Effector memory CD4-positive, alpha-beta T cell (primary cell): ENCODE data around the gene PRRC2B.
"Not testable (repeated sequence)": the region's sequence is repeated elsewhere in the genome, so short reads cannot be mapped to it uniquely, and the experiment has no call there.

Source experiments
- DNase-seq, 3 donors: peaks; one replicate each; pipeline ENCODE4 v3.0.0-alpha.2; 2020
- H3K27ac ChIP-seq: 2 replicates; pipeline ENCODE4 v1.7.0; 2013; ENCODE audit warnings: mild to moderate bottlenecking, low read length, moderate library complexity; ENCODE audit not compliant: insufficient read depth, poor library complexity, severe bottlenecking
- H3K27me3 ChIP-seq: replicated peaks from 2 replicates; pipeline ENCODE4 v1.7.0; 2013; ENCODE audit warnings: mild to moderate bottlenecking, low read length; ENCODE audit not compliant: insufficient read depth, control insufficient read depth, poor library complexity, severe bottlenecking
- H3K36me3 ChIP-seq: 2 replicates; pipeline ENCODE4 v1.7.0; 2013; ENCODE audit warnings: mild to moderate bottlenecking, low read length, moderate library complexity; ENCODE audit not compliant: control insufficient read depth, insufficient read depth
- H3K4me1 ChIP-seq: 2 replicates; pipeline ENCODE4 v1.7.0; 2013; ENCODE audit warnings: low read length, mild to moderate bottlenecking; ENCODE audit not compliant: control insufficient read depth, insufficient read depth, poor library complexity, severe bottlenecking
- H3K4me3 ChIP-seq: 2 replicates; pipeline ENCODE4 v1.7.0; 2013; ENCODE audit warnings: low read length, low read depth, mild to moderate bottlenecking; ENCODE audit not compliant: insufficient read depth, poor library complexity, severe bottlenecking
- H3K9me3 ChIP-seq: 2 replicates; pipeline ENCODE4 v1.7.0; 2013; ENCODE audit warnings: mild to moderate bottlenecking, low read length, moderate library complexity; ENCODE audit not compliant: control insufficient read depth

Gene PRRC2B

GRCh38 chr9:131386281-131386680 is 7.6 kb upstream of the PRRC2B start:
- DNase-seq, result no peak
- no peaks in the 10 kb centered on the region for H3K27me3 ChIP-seq
- no peak overlapping the region for H3K27ac ChIP-seq
- no peak overlapping the region for H3K4me3 ChIP-seq
- H3K4me1 ChIP-seq, result no peaks in the 10 kb centered on the region
- H3K9me3 ChIP-seq, result no peaks in the 10 kb centered on the region
- H3K36me3 ChIP-seq, result no peaks in the 10 kb centered on the region

- no peaks in the 10 kb centered on the region for H3K9me3 ChIP-seq
- H3K4me1 ChIP-seq, result no peaks in the 10 kb centered on the region
- H3K27ac ChIP-seq, result no peak overlapping the region
- H3K4me3 ChIP-seq, result no peak overlapping the region
- DNase-seq, result no peak
- H3K36me3 ChIP-seq, result no peaks in the 10 kb centered on the region
- H3K27me3 ChIP-seq, result no peaks in the 10 kb centered on the region
Observed at GRCh38 chr9:131387394-131387793, 6.5 kb upstream of the PRRC2B start.

GRCh38 chr9:131391020-131391419 is 2.9 kb upstream of the PRRC2B start:
- Histone ChIP-seq H3K27me3 (no peaks in the 10 kb centered on the region), H3K4me3 (no peak overlapping the region), H3K4me1 (peaks cover 20% of the 10 kb centered on the region), H3K36me3 (no peaks in the 10 kb centered on the region), H3K9me3 (no peaks in the 10 kb centered on the region), H3K27ac (no peak overlapping the region)
- DNase-seq, result no peak

- DNase-seq, result no peak
- peaks cover 25% of the 10 kb centered on the region for H3K4me1 ChIP-seq
- no peak overlapping the region for H3K27ac ChIP-seq
- H3K36me3 ChIP-seq, result no peaks in the 10 kb centered on the region
- H3K9me3 ChIP-seq, result no peaks in the 10 kb centered on the region
- no peak overlapping the region for H3K4me3 ChIP-seq
- H3K27me3 ChIP-seq, result no peaks in the 10 kb centered on the region
Observed at GRCh38 chr9:131391504-131391903, 2.4 kb upstream of the PRRC2B start.

DNA sequence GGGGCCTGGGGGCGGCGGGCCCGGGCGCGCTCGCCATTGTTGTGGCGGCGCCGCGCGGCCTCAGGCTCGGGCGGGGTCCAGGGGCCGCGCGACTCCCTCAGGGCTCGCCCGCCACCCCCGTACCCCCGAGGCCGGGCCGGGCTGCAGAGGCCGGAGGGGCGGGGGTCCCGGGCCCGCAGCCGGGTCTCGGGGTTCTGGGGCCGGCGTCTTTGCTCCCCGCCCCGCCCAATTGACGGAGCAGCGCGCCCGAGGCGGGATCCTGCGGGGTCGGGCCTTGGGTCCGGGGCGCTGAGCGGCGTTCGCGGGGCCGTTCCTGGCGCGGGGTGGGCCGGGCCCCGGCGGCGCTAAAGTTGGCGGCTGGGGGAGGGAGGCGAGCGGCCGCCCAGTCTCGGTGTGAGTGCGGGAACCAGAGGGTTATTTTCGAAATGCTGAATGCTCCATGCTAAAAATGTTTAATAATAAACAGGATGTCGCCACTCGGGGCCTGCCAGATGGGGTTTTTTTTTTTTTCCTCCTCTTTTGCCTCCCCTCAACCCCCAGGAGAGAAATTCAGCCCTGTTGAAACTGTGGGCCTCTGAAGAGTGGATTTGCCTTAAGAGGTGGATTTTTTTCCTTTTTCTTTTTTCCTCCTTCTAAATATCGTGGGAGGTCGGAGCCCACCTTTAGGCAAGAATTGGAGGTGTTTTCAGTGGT is 724 bp downstream of the PRRC2B start:
- H3K9me3 ChIP-seq, result no peaks in the 10 kb centered on the region
- no peaks in the 10 kb centered on the region for H3K27me3 ChIP-seq
- peak in 2 of 3 donors; percentile 24 to 37 for DNase-seq
- H3K4me1 ChIP-seq, result peaks cover 48% of the 10 kb centered on the region
- H3K27ac ChIP-seq, result peak overlapping the region; percentile 90
- H3K36me3 ChIP-seq, result no peaks in the 10 kb centered on the region
- H3K4me3 ChIP-seq, result peak overlapping the region; percentile 56

DNA sequence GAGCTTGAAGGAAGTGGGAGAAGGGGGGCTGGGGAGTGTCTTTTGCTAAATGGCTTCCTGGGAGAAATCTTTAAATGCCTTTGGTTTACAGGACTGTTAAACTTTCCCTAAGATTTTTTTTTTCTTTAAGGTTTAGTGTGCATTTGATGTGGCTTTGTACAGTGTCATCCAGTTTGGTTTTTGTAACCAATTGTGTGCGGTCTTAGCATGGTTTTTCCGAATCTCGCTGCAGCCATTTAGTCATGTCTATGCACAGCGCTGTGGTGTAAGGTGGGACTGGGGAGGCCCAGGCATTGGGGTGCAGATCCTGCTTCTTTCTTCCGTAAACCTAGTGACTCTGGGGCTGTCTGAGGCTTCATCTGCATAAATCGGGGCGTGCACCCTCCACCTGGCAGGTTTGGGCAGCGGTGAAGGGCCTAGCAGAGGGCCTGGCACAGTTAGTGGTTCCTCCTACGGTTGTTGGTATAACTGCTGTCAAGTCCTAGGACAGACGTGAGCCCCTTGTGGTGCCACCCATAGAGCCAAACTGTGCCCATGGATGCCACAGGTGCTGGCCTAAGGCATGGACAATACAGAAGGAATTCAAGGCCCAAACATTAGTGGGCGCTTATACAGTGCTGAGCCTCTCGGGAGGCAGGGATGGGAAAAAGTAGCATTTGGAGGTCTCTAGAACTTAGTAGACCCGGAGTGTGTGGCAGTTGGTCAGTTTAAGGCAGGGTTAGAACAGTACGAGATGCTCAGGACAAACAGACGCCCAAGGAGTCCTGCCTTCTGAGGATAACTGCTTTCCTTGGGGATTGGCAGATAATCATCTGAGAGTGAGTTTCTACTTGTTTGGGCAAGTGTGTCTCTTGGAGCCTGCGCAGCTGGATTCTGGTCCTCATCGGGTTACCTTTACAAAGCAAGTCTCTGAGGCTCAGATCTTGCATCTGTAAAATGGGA is 1.5 kb downstream of the PRRC2B start:
- Histone ChIP-seq H3K27me3 (no peaks in the 10 kb centered on the region), H3K4me3 (peak overlapping the region; percentile 56), H3K36me3 (no peaks in the 10 kb centered on the region), H3K27ac (peak overlapping the region; percentile 90), H3K9me3 (no peaks in the 10 kb centered on the region), H3K4me1 (peaks cover 54% of the 10 kb centered on the region)
- peak; percentile 63 to 77 (median 75) for DNase-seq

- not testable (repeated sequence) for H3K9me3 ChIP-seq, H3K36me3 ChIP-seq, H3K27me3 ChIP-seq, DNase-seq
- Histone ChIP-seq H3K27ac (peak overlapping the region; percentile 90), H3K4me1 (peaks cover 61% of the 10 kb centered on the region), H3K4me3 (peak overlapping the region; percentile 56)
Observed at GRCh38 chr9:131396099-131396479, 2.2 kb downstream of the PRRC2B start.

GRCh38 chr9:131396626-131397025 is 2.7 kb downstream of the PRRC2B start:
- H3K36me3 ChIP-seq, result no peaks in the 10 kb centered on the region
- H3K4me3 ChIP-seq, result peak overlapping the region; percentile 32
- H3K27ac ChIP-seq, result peak overlapping the region; percentile 90
- H3K27me3 ChIP-seq, result no peaks in the 10 kb centered on the region
- peaks cover 65% of the 10 kb centered on the region for H3K4me1 ChIP-seq
- DNase-seq, result no peak
- no peaks in the 10 kb centered on the region for H3K9me3 ChIP-seq

DNA sequence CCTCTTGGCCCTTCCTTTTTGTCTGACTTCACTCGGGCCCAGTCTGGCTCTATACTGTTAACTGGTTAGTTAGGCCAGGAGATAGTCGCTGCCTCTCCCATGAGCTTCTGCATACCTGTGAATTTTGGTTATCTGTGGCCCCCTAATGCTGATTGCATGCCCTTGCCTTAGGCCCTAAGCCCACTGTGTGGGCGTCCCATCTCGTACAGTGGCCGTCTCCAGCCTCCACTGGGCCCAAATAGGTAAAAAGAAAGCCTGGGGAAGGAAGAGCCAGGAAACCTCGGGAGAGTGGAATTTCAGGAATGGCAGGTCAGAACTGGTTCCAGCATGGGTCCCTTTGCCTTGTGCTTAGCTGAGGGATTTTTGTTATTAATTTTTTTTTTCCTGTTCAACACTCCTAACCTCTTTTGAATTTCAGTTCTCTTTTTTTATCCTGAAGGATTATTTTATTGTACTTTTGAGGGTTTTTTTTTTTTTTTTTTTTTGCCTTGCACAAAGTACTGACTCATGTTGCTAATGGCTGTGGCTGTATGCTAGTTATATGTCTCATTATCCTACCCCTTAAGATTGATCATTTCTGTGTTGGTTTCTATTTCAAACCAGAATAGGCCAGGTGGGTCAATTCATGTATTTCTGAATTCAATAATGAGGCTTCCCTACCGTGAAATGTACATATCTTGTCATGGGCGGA is 3.4 kb downstream of the PRRC2B start:
- no peak for DNase-seq
- H3K27me3 ChIP-seq, result no peaks in the 10 kb centered on the region
- H3K9me3 ChIP-seq, result no peaks in the 10 kb centered on the region
- no peaks in the 10 kb centered on the region for H3K36me3 ChIP-seq
- peak overlapping the region; percentile 90 for H3K27ac ChIP-seq
- H3K4me1 ChIP-seq, result peaks cover 69% of the 10 kb centered on the region
- peak overlapping the region; percentile 4 for H3K4me3 ChIP-seq
